Thyroid gland (tissue), 4 donors: ENCODE data around the gene PAGE5.

Experiments used
- CTCF ChIP-seq, 6 experiments: fragments of 200-600 bp in 3 of 6; fragments of 450-650 bp in 3 of 6; sonication (generic) in 3 of 6; IDR thresholded peaks; one replicate each; pipeline ENCODE4 v1.5.1; 2016 to 2019; ENCODE audit warnings: antibody characterized with exemption in 6 of 6, mild to moderate bottlenecking in 2 of 6, inconsistent platforms in 1 of 6, moderate library complexity in 1 of 6
- POLR2A ChIP-seq, 2 donors: fragments of 450-650 bp; IDR thresholded peaks; one replicate each; pipeline ENCODE4 v1.6.1; 2017; ENCODE audit warnings: antibody characterized with exemption in 2 of 2, mild to moderate bottlenecking in 2 of 2, moderate library complexity in 1 of 2

GRCh38 chrX:55213381-55213780 lies 6.8 kb upstream of the PAGE5 start:
- no peak for TF ChIP-seq CTCF (IDR thresholded peaks at IDR 0.05)
- TF ChIP-seq POLR2A (IDR thresholded peaks at IDR 0.05), result no peak
